Stomach (tissue), 4 donors: ENCODE results near the gene PPIL3.

Source experiments
- EP300 ChIP-seq: sonication (generic); formaldehyde crosslinking; IDR thresholded peaks from one replicate; pipeline ENCODE4 v1.6.1; 2017; ENCODE audit warnings: antibody characterized with exemption
- POLR2A ChIP-seq, 4 donors: fragments of 450-650 bp; IDR thresholded peaks; one replicate each; pipeline ENCODE4 v1.6.1; 2016; ENCODE audit warnings: antibody characterized with exemption in 4 of 4, control low read depth in 2 of 4, mild to moderate bottlenecking in 1 of 4, moderate library complexity in 1 of 4
- POLR2AphosphoS5 ChIP-seq, 3 donors: sonication (generic); formaldehyde crosslinking; IDR thresholded peaks; one replicate each; pipeline ENCODE4 v1.6.1; 2016; ENCODE audit warnings: antibody characterized with exemption in 3 of 3

- TF ChIP-seq EP300 (no peak), POLR2AphosphoS5 (IDR thresholded peaks at IDR 0.05) (no peak), POLR2A (IDR thresholded peaks at IDR 0.05) (no peak)
These were observed 41.6 kb downstream of the PPIL3 start for GRCh38 chr2:200847269-200847668.
